Trophoblast cell (in vitro differentiated cells and primary cell): ENCODE results near the gene ARHGAP26.
A peak's percentile ranks its signal among the peaks of the same experiment; 100 is the strongest.

Source experiments
- DNase-seq, 2 donors: peaks; one replicate each; pipeline ENCODE4 v3.0.0-alpha.2; 2016
- H2AFZ ChIP-seq: 2 replicates; pipeline ENCODE4 v1.6.1; 2013; ENCODE audit warnings: low read length, moderate library complexity, mild to moderate bottlenecking; ENCODE audit not compliant: insufficient read depth, poor library complexity
- H2AK5ac ChIP-seq: 2 replicates; pipeline ENCODE4 v1.6.1; 2013; ENCODE audit warnings: mild to moderate bottlenecking, low read length
- H2BK120ac ChIP-seq: 2 replicates; pipeline ENCODE4 v1.6.1; 2013; ENCODE audit warnings: low read length, mild to moderate bottlenecking, moderate library complexity; ENCODE audit not compliant: insufficient read depth, poor library complexity
- H2BK12ac ChIP-seq: 2 replicates; pipeline ENCODE4 v1.6.1; 2013; ENCODE audit warnings: mild to moderate bottlenecking, low read length, moderate library complexity
- H2BK5ac ChIP-seq: 2 replicates; pipeline ENCODE4 v1.6.1; 2013; ENCODE audit warnings: low read length, low read depth, moderate library complexity, mild to moderate bottlenecking; ENCODE audit not compliant: poor library complexity
- H3K14ac ChIP-seq: 2 replicates; pipeline ENCODE4 v1.6.1; 2013; ENCODE audit warnings: mild to moderate bottlenecking, low read length
- H3K18ac ChIP-seq: 2 replicates; pipeline ENCODE4 v1.6.1; 2013; ENCODE audit warnings: mild to moderate bottlenecking, low read length
- H3K23ac ChIP-seq: 2 replicates; pipeline ENCODE4 v1.6.1; 2013; ENCODE audit warnings: low read length
- H3K27ac ChIP-seq: 2 replicates; pipeline ENCODE4 v1.5.1; 2013; ENCODE audit warnings: low read depth, mild to moderate bottlenecking, inconsistent platforms, low read length, moderate library complexity
- H3K27me3 ChIP-seq: 2 replicates; pipeline ENCODE4 v1.6.1; 2013; ENCODE audit warnings: inconsistent platforms, mild to moderate bottlenecking, low read length, moderate library complexity; ENCODE audit not compliant: insufficient read depth
- H3K36me3 ChIP-seq, 2 experiments: 1 replicate in 1 of 2; 2 replicates in 1 of 2; pipeline ENCODE4 v1.6.1; 2013; ENCODE audit warnings: low read length in 2 of 2, mild to moderate bottlenecking in 2 of 2, moderate library complexity in 1 of 2; ENCODE audit not compliant: insufficient read depth in 2 of 2, control insufficient read depth in 1 of 2
- H3K4ac ChIP-seq: 2 replicates; pipeline ENCODE4 v1.6.1; 2013; ENCODE audit warnings: low read depth, mild to moderate bottlenecking, low read length, moderate library complexity
- H3K4me1 ChIP-seq, 2 experiments: 1 replicate in 1 of 2; 2 replicates in 1 of 2; pipeline ENCODE4 v1.6.1; 2013; ENCODE audit warnings: low read length in 2 of 2, mild to moderate bottlenecking in 2 of 2, moderate library complexity in 1 of 2; ENCODE audit not compliant: insufficient read depth in 2 of 2, control insufficient read depth in 1 of 2
- H3K4me2 ChIP-seq: 2 replicates; pipeline ENCODE4 v1.6.1; 2013; ENCODE audit warnings: inconsistent platforms, mild to moderate bottlenecking, low read length, moderate library complexity
- H3K4me3 ChIP-seq: 2 replicates; pipeline ENCODE4 v1.5.1; 2013; ENCODE audit warnings: mild to moderate bottlenecking, low read depth, low read length, inconsistent platforms
- H3K79me1 ChIP-seq: one replicate; pipeline ENCODE4 v1.6.1; 2013; ENCODE audit warnings: low read length
- H3K79me2 ChIP-seq: 2 replicates; pipeline ENCODE4 v1.6.1; 2013; ENCODE audit warnings: low read length, mild to moderate bottlenecking; ENCODE audit not compliant: control insufficient read depth, insufficient read depth, poor library complexity
- H3K9ac ChIP-seq: 2 replicates; pipeline ENCODE4 v1.6.1; 2013; ENCODE audit warnings: mild to moderate bottlenecking, low read length
- H3K9me3 ChIP-seq: 2 replicates; pipeline ENCODE4 v1.6.1; 2013; ENCODE audit warnings: low read depth, mild to moderate bottlenecking, control low read depth, inconsistent platforms, low read length; ENCODE audit not compliant: insufficient read depth
- H4K12ac ChIP-seq: 2 replicates; pipeline ENCODE4 v1.6.1; 2013; ENCODE audit warnings: low read depth, mild to moderate bottlenecking, low read length, moderate library complexity
- H4K8ac ChIP-seq: 2 replicates; pipeline ENCODE4 v1.6.1; 2013; ENCODE audit warnings: low read depth, mild to moderate bottlenecking, low read length, moderate library complexity
- H4K91ac ChIP-seq: one replicate; pipeline ENCODE4 v1.6.1; 2013; ENCODE audit warnings: low read depth, mild to moderate bottlenecking, low read length, moderate library complexity
- WGBS: extraction: QIAGEN DNeasy Blood & Tissue Kit; methylation state at CpG from one replicate; pipeline ENCODE4 v1.1.7; 2013; ENCODE audit warnings: missing lambda C conversion rate; ENCODE audit not compliant: insufficient read length, insufficient coverage; ENCODE audit errors: extremely low coverage; 5-methylcytosine and 5-hydroxymethylcytosine counted together

Gene ARHGAP26

GRCh38 chr5:142915038-142915437, 144.9 kb downstream of the ARHGAP26 start:
- Histone ChIP-seq H3K9me3 (no peaks in the 10 kb centered on the region), H4K8ac (no peak overlapping the region), H3K4me2 (no peak overlapping the region), H2BK5ac (no peak overlapping the region), H3K27ac (no peak overlapping the region), H3K4ac (no peak overlapping the region), H2AFZ (no peak overlapping the region), H3K23ac (no peak overlapping the region), H3K4me3 (no peak overlapping the region), H2BK120ac (no peak overlapping the region), H3K79me2 (no peaks in the 10 kb centered on the region), H3K18ac (no peak overlapping the region), H3K36me3 (no peaks in the 10 kb centered on the region), H2BK12ac (no peak overlapping the region), H3K14ac (no peak overlapping the region), H4K12ac (no peak overlapping the region), H3K79me1 (no peaks in the 10 kb centered on the region), H4K91ac (no peak overlapping the region), H3K27me3 (no peaks in the 10 kb centered on the region), H2AK5ac (no peak overlapping the region), H3K9ac (no peak overlapping the region), H3K4me1 (no peaks in the 10 kb centered on the region)
- DNase-seq, result no peak
- WGBS, result no CpG with 5 or more reads among the region's 8 CpGs

GRCh38 chr5:142915813-142916424, 145.7 kb downstream of the ARHGAP26 start:
- Histone ChIP-seq H3K79me2 (no peaks in the 10 kb centered on the region), H2BK5ac (no peak overlapping the region), H3K27ac (no peak overlapping the region), H3K27me3 (no peaks in the 10 kb centered on the region), H3K18ac (no peak overlapping the region), H4K8ac (no peak overlapping the region), H2BK120ac (no peak overlapping the region), H4K91ac (no peak overlapping the region), H3K23ac (no peak overlapping the region), H3K79me1 (no peaks in the 10 kb centered on the region), H3K9me3 (no peaks in the 10 kb centered on the region), H3K14ac (no peak overlapping the region), H3K9ac (no peak overlapping the region), H4K12ac (no peak overlapping the region), H3K4me1 (no peaks in the 10 kb centered on the region), H2AK5ac (no peak overlapping the region), H2BK12ac (no peak overlapping the region), H2AFZ (no peak overlapping the region), H3K4me2 (no peak overlapping the region), H3K4ac (no peak overlapping the region), H3K36me3 (no peaks in the 10 kb centered on the region), H3K4me3 (no peak overlapping the region)
- peak; percentile 22 to 69 for DNase-seq
- no CpG with 5 or more reads among the region's 8 CpGs for WGBS

- no peak overlapping the region for H4K91ac ChIP-seq
- no peak overlapping the region for H2BK120ac ChIP-seq
- H3K4me3 ChIP-seq, result no peak overlapping the region
- no peak overlapping the region for H3K4ac ChIP-seq
- no peak overlapping the region for H3K9ac ChIP-seq
- H3K4me1 ChIP-seq, result no peaks in the 10 kb centered on the region
- no peak overlapping the region for H3K23ac ChIP-seq
- DNase-seq, result no peak
- H4K12ac ChIP-seq, result no peak overlapping the region
- H3K36me3 ChIP-seq, result no peaks in the 10 kb centered on the region
- H3K4me2 ChIP-seq, result no peak overlapping the region
- H3K14ac ChIP-seq, result no peak overlapping the region
- no CpG with 5 or more reads among the region's 7 CpGs for WGBS
- no peak overlapping the region for H3K18ac ChIP-seq
- H4K8ac ChIP-seq, result no peak overlapping the region
- no peak overlapping the region for H3K27ac ChIP-seq
- H3K79me2 ChIP-seq, result no peaks in the 10 kb centered on the region
- H2BK12ac ChIP-seq, result no peak overlapping the region
- no peaks in the 10 kb centered on the region for H3K27me3 ChIP-seq
- no peaks in the 10 kb centered on the region for H3K9me3 ChIP-seq
- no peaks in the 10 kb centered on the region for H3K79me1 ChIP-seq
- no peak overlapping the region for H2BK5ac ChIP-seq
- H2AFZ ChIP-seq, result no peak overlapping the region
- no peak overlapping the region for H2AK5ac ChIP-seq
Measured at GRCh38 chr5:142918959-142919635, 148.9 kb downstream of the ARHGAP26 start.

- H3K27ac ChIP-seq, result no peak overlapping the region
- no peaks in the 10 kb centered on the region for H3K79me2 ChIP-seq
- no peak overlapping the region for H2BK5ac ChIP-seq
- H3K18ac ChIP-seq, result no peak overlapping the region
- H3K9ac ChIP-seq, result no peak overlapping the region
- H2BK120ac ChIP-seq, result no peak overlapping the region
- WGBS, result no CpG with 5 or more reads among the region's 3 CpGs
- no peaks in the 10 kb centered on the region for H3K9me3 ChIP-seq
- H4K8ac ChIP-seq, result no peak overlapping the region
- no peaks in the 10 kb centered on the region for H3K27me3 ChIP-seq
- no peak overlapping the region for H3K4me3 ChIP-seq
- no peak overlapping the region for H2AK5ac ChIP-seq
- no peaks in the 10 kb centered on the region for H3K4me1 ChIP-seq
- H4K12ac ChIP-seq, result no peak overlapping the region
- no peak for DNase-seq
- H3K36me3 ChIP-seq, result no peaks in the 10 kb centered on the region
- no peak overlapping the region for H3K4ac ChIP-seq
- no peak overlapping the region for H3K4me2 ChIP-seq
- H4K91ac ChIP-seq, result no peak overlapping the region
- H2AFZ ChIP-seq, result no peak overlapping the region
- H3K79me1 ChIP-seq, result no peaks in the 10 kb centered on the region
- no peak overlapping the region for H3K23ac ChIP-seq
- H3K14ac ChIP-seq, result no peak overlapping the region
- no peak overlapping the region for H2BK12ac ChIP-seq
Measured at GRCh38 chr5:142920849-142921612, 150.9 kb downstream of the ARHGAP26 start.
